GM18526 (cell line): ENCODE data around the gene GABRG1.

ENCODE experiments used
- POLR2A ChIP-seq: IDR thresholded peaks from 3 replicates; pipeline ENCODE4 v1.6.1; 2011; ENCODE audit not compliant: insufficient read length; ENCODE audit errors: extremely low read depth

Gene GABRG1

DNA sequence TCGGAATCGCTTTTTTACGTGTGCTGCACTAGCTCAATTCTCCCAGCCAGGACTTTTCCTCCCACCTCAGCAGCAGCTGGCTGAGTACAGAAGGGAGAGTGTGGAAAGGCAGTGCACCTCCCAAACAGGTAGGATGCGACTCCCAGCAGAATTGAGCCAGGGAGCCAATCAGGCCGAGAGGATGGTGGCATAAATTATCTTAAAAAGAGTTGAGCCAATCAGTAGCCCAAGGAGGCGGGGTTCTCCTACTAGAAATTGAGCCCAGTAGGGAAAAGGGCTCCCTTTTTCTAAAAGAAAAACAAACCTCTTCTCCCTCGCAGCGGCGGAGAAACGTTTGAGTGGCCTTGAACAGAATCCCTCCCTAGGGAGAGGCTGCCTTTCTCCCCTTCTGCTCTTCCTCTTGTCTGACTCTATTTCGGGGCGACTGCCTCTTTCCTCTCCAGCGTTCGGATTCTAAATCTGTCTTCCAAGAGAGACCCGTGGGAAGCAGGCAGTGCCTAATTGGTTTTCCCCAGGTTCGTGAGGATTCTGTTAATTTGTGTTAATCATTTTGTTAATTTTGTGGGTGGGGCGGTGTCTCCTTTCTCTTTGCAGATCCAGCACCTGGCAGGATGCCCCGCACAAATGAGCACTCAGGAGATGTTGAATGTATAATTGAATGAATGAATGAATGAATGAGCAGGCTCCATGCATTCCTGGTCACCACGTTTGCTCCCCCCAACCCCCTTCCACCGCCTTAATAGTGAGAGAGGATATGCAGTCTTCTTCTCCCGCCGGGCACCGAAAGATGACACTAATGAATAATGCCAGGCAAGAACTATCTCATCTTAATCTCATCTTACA lies at the start of gene GABRG1:
Gene GABRG1 (minus strand): TSS at position 142 of the 843 bp plus-strand sequence. CDS start 141 bp downstream, at position 1.
- TF ChIP-seq POLR2A = no peak

DNA sequence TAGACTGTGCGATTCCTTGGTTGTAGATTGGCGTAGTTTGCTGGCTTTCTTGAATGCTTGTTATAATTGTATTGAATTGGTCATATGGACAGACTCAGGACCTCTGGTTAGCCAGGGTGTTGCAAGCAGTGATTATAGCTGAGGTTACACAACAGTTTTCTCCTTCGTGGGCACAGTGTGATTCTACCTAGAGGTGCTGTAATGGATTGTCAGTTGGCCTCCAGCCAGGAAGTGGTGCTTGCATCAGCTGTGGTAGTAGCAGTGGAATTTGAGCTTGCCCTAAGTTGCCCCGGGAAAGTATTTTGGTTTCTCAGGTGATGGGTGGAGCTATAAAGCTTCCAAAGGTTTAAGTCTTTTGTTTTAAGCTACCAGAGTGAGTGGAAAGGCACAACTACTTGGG lies 23.1 kb upstream of the GABRG1 start:
- TF ChIP-seq POLR2A = no peak

DNA sequence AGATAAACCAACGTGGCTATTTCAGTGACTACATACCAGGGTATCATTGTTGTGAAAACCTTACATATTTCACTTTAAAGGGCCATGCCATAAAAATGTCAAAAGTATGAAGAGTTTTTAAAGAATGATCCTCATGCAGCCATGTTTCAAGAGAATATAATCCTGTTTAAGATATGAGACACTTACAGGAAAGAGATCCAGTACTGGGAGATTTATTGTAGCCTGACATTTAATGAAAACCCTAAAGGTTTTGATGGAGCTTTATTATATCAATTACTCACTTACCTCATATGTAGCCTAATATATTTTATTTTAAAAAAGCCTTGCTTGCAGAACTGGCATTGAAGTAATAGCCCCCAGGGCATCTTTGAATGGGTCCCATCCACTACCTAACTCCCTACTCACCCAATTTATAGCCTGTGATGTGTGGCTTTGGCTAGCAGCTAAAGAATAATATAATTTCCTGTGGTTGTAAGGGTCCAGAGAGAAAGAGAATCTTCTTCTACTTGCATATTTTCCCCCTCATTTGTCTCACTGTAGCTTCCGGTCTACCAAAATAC lies 7.7 kb upstream of the GABRG1 start:
- TF ChIP-seq POLR2A = no peak

DNA sequence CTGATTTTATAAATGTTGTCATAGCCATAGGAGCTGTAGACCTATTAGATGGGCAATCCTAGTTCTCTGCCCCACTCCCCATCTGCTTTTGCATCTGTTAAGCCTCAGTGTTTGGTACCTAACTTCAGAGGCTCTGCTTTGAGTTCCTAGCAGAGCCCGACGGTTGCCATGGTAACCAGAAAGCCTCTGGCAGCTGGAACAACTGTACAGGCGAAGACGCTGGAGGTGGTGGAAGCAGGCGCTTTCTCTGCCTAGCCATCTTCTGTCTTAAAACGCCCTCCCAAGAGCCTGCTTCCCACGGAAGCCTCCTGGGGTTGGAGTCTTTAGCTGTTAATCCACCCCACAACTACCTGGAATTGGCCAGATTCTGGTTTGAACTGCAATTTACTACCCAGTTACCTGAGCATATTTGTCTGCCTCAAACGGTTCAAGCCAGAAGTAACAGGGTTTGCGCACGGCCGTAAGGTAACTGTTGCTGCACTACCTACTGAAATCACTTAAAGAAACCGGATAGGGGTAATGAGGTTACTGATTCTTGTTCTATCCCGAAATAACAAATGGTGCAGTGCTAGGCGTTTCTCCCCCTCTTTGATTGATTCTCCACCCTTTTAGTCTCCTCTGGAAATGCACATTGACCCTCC lies 1.0 kb upstream of the GABRG1 start:
- TF ChIP-seq POLR2A = no peak

DNA sequence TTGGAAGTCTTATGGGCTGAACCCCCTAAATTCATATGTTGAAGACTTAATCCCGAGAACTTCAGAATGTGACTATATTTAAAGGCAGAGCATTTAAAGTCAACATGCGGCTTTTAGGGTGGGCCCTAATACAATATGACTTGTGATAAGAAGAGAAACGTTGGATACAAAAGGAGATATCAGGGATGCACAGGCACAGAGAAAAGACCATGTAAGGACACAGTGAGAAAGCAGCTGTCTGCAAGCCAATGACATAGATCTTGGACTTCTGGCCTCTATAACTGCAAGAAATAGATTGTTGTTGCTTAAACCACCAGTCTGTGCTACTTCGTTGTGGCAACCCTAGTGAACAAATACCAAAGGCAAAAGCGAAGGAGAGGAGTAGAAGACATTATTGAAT lies 42.2 kb downstream of the GABRG1 start:
- no peak for TF ChIP-seq POLR2A

DNA sequence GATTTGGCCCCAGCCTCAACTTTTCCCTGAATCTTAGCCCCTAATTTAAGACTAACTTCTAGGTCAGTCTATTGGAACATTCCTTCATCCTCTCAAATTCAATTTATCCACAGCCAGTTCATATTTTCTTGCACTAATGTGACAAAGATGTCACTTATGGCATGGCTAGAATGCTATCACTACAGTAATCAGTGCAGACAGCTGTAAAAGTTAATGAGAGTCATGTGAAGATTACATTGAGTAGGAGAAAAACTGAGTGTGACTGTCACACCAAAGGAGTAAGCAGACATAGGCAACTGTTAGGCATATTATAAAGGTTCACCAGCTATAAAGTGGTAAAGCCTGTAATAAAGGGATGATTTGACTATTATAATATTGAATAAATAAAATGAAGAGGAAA lies 42.6 kb downstream of the GABRG1 start:
- no peak for TF ChIP-seq POLR2A

DNA sequence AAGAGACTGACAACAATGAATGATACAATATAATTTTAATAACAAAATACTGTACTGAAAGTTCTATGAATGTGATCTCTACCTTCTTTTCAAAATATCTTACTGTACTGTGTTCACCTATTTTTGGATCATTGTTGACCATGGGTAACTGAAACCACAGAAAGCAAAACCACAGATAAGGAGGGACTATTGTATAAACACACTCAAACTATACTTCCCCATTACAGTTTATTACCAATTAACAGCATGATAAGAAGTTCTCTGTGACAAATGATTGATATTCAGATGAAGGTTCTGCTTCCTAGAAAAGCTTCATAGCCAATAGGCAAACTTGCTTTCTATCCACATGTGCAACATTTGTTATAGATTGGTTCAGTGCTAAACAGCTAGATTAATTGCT lies 50.1 kb downstream of the GABRG1 start:
- no peak for TF ChIP-seq POLR2A

DNA sequence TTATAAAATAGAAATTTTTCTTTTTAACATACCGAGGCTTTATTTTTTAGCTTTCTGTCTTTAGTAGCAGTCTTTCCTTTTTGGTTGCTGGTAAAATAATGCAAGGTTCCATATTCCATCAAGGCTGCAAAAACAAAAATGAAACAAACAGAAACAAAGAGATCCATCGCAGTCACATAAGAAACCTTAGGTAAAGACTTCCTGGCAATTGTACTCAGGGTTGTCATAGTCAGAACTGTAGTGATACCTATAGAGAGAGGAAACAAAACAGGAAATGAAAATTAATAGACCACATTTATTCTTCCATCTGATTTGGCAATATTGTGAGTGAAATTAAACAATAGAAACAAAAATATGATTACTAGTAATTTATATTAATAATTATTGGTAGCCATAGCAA lies 72.5 kb downstream of the GABRG1 start:
- no peak for TF ChIP-seq POLR2A

DNA sequence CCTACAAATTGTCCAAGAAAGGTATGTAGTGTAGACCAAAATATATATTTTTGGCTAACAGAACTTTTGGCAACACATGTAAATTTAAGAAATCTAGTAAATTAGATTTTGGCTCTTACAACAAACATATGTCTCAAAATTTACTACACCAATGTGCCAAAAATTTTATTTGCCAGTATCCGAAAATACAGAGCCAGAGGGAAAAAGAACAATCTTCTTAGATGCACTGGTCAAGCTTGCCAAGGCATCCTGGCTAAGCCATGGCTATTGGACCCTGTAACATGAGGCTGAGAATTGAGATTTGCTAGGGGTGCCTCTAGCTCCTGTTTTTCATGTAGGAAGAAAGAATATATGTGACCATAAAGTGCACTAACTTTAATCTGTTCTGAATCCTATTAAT lies 91.8 kb downstream of the GABRG1 start:
- TF ChIP-seq POLR2A = no peak

DNA sequence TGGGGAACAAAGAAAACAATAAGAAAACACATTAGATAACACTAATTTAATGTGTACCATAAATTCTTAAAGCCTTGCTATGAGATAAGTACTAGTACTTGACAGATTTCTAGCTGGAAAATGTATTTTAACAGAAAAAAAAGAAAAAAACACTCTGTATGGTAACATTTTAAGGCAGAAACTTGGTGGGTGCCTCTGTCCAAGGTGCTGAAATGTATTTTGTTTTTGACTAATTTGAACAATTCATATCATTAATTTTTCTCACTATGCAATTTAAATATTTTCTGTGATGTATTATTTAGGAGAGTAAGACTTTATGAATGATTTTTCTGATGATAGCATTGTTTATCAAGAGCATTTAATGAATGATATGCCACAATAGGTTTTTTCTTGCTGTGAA lies 107.5 kb downstream of the GABRG1 start:
- no peak for TF ChIP-seq POLR2A

DNA sequence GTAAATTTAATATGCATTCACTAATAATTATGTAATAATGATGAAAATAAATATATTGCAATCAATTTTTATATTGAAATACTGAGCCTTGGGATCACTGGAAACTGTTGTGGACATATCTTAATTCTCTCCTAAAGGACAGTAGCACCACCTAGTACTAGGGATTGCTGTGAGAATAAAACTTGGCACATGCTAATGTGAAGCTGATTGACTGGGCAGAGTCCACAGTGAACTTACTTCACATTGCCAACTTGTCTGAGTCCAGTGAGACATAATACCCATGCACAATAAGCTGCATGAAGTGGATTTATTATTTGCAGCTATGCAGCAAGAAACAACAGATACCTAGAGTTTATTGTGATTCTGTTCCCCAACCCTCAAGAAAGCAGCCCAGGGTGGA lies 131.1 kb downstream of the GABRG1 start:
- no peak for TF ChIP-seq POLR2A

DNA sequence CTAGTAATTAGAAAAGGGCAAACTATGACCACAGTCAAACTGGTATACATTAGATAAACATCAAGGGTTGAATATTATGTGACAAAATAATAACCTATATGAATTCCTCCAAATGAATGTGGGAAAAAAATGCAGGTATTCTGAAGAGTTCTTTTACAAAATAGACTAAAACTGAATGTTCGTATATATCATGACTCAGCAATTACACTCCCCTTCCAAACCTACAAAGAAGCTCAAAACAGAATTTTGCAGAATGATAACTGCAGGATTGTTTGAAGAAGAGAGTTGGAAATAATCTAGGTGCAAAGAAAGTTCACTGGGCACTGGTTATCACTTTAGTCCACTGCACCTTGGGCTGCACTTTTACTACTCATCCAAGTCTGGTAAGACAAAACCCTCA lies 134.1 kb downstream of the GABRG1 start:
- TF ChIP-seq POLR2A = no peak

DNA sequence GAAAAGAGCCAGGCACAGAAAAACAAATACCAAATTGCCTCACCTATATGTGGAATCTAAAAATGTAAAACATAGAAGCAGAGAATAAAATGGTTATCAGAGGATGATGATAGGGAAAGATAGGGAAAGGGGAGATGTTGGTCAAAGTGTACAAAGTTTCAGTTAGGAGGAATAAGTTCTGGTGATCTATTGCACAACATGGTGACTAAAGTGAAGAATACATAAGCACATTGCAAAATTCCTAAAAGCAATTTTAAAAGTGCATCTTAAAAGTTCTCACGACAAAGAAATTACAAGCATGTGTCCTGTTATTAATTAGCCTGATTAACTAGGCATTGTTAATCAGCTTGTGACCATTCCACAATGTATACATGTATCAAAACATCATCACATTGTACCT lies 136.0 kb downstream of the GABRG1 start:
- no peak for TF ChIP-seq POLR2A
